Thyroid gland (tissue), 4 donors: ENCODE measurements around the gene HOXA2. TPM values are rescaled to one million over a fixed set of nuclear protein-coding genes. Genes with fewer than 3 reads are reported as not detected.

Experiments used
- DNase-seq, 2 donors: peaks; one replicate each; pipeline ENCODE4 v3.0.0-alpha.2; 2019
- H3K27ac ChIP-seq, 3 donors: fragments of 200-600 bp; sonication (generic); 1 replicate in 2 of 3; 2 replicates in 1 of 3; pipeline ENCODE4 v1.5.1; 2016 to 2019; ENCODE audit warnings: mild to moderate bottlenecking in 1 of 3, moderate library complexity in 1 of 3
- H3K27me3 ChIP-seq: fragments of 200-600 bp; sonication (generic); one replicate; pipeline ENCODE4 v1.5.1; 2019
- H3K36me3 ChIP-seq, 2 donors: fragments of 200-600 bp; sonication (generic); one replicate each; pipeline ENCODE4 v1.5.1; 2016 to 2019
- H3K4me1 ChIP-seq, 2 donors: fragments of 200-600 bp; sonication (generic); one replicate each; pipeline ENCODE4 v1.5.1; 2017 to 2019
- H3K4me3 ChIP-seq, 3 donors: fragments of 200-600 bp; sonication (generic); replicated peaks in 1 of 3; 1 replicate in 2 of 3; 2 replicates in 1 of 3; pipeline ENCODE4 v1.5.1; 2016; ENCODE audit warnings: mild to moderate bottlenecking in 1 of 3
- H3K9me3 ChIP-seq: fragments of 200-600 bp; sonication (generic); one replicate; pipeline ENCODE4 v1.5.1; 2017
- CTCF ChIP-seq, 6 experiments: fragments of 200-600 bp in 3 of 6; fragments of 450-650 bp in 3 of 6; sonication (generic) in 3 of 6; IDR thresholded peaks; one replicate each; pipeline ENCODE4 v1.5.1; 2016 to 2019; ENCODE audit warnings: antibody characterized with exemption in 6 of 6, mild to moderate bottlenecking in 2 of 6, inconsistent platforms in 1 of 6, moderate library complexity in 1 of 6
- POLR2A ChIP-seq, 2 donors: fragments of 450-650 bp; IDR thresholded peaks; one replicate each; pipeline ENCODE4 v1.6.1; 2017; ENCODE audit warnings: antibody characterized with exemption in 2 of 2, mild to moderate bottlenecking in 2 of 2, moderate library complexity in 1 of 2
- WGBS, 2 donors: methylation state at CpG; one replicate each; pipeline ENCODE4 v1.1.5; 2017; 5-methylcytosine and 5-hydroxymethylcytosine counted together
- intact Hi-C: fragments of 100-400 bp; cut with DNase I; formaldehyde crosslinking; loops from one replicate; pipeline ENCODE4 v1.15.1; 2023
- total RNA-seq, 4 donors: library from RNA; depleted of rRNA; stranded (reverse); fragments of >200 nt; gene quantifications; one replicate each; pipeline ENCODE4 v1.2.3, GENCODE V29; 2016

HOXA2 gene
- total RNA-seq, 4 donors from 2014 or later = 0.73 to 2.7 (median 1.7) TPM

- intact Hi-C loops = no loop called here
- 3 to 15% methylated on average over 29 of the region's 29 CpGs for WGBS, 2 donors
- Histone ChIP-seq H3K4me3 (peak overlapping the region in 1 of 3 donors; percentile 14), H3K27ac (peak overlapping the region in 1 of 3 donors; percentile 55), H3K9me3 (no peaks in the 10 kb centered on the region), H3K36me3 (no peaks in the 10 kb centered on the region), H3K4me1 (peaks cover 11 to 17% of the 10 kb centered on the region in 2 donors), H3K27me3 (peaks cover 81% of the 10 kb centered on the region)
- no peak for DNase-seq
- no peak for TF ChIP-seq CTCF (IDR thresholded peaks at IDR 0.05)
- no peak for TF ChIP-seq POLR2A (IDR thresholded peaks at IDR 0.05)
Measured at GRCh38 chr7:27142580-27143022, 40.1 kb upstream of the HOXA2 start.

GRCh38 chr7:27141923-27142579 lies 39.6 kb upstream of the HOXA2 start:
- TF ChIP-seq CTCF (IDR thresholded peaks at IDR 0.05) (no peak), POLR2A (IDR thresholded peaks at IDR 0.05) (no peak)
- H3K27me3 ChIP-seq = peaks cover 78% of the 10 kb centered on the region
- WGBS, 2 donors = 20 to 24% methylated on average over 27 to 30 of the region's 30 CpGs
- H3K4me1 ChIP-seq = peaks cover 11 to 16% of the 10 kb centered on the region in 2 donors
- peak overlapping the region in 1 of 3 donors; percentile 14 for H3K4me3 ChIP-seq
- H3K27ac ChIP-seq = peak overlapping the region in 1 of 3 donors; percentile 55
- intact Hi-C loops = no loop called here
- DNase-seq = no peak
- H3K36me3 ChIP-seq = no peaks in the 10 kb centered on the region
- no peaks in the 10 kb centered on the region for H3K9me3 ChIP-seq

GRCh38 chr7:27141137-27141922 lies 38.8 kb upstream of the HOXA2 start:
- no peaks in the 10 kb centered on the region for H3K9me3 ChIP-seq
- whole genome bisulfite sequencing, 2 donors = 33 to 50% methylated on average over 18 of the region's 18 CpGs
- peaks cover 79% of the 10 kb centered on the region for H3K27me3 ChIP-seq
- intact Hi-C loops = no loop called here
- H3K36me3 ChIP-seq = no peaks in the 10 kb centered on the region
- DNase-seq = no peak
- no peak overlapping the region for H3K4me3 ChIP-seq
- H3K4me1 ChIP-seq = peaks cover 11 to 16% of the 10 kb centered on the region in 2 donors
- no peak for TF ChIP-seq POLR2A (IDR thresholded peaks at IDR 0.05)
- TF ChIP-seq CTCF (IDR thresholded peaks at IDR 0.05) = no peak
- H3K27ac ChIP-seq = no peak overlapping the region

GRCh38 chr7:27140126-27140857 lies 37.8 kb upstream of the HOXA2 start:
- intact Hi-C loops = no loop called here
- Histone ChIP-seq H3K4me1 (peaks cover 11 to 16% of the 10 kb centered on the region in 2 donors), H3K4me3 (no peak overlapping the region), H3K36me3 (no peaks in the 10 kb centered on the region), H3K9me3 (no peaks in the 10 kb centered on the region), H3K27ac (no peak overlapping the region), H3K27me3 (peaks cover 80% of the 10 kb centered on the region)
- no peak for TF ChIP-seq POLR2A (IDR thresholded peaks at IDR 0.05)
- 33 to 50% methylated on average over 15 of the region's 15 CpGs for whole genome bisulfite sequencing, 2 donors
- no peak for DNase-seq

- 34 to 36% methylated on average over 45 to 51 of the region's 53 CpGs for WGBS, 2 donors
- H3K4me3 ChIP-seq = no peak overlapping the region
- H3K4me1 ChIP-seq = peaks cover 11 to 16% of the 10 kb centered on the region in 2 donors
- intact Hi-C loops = no loop called here
- TF ChIP-seq CTCF (IDR thresholded peaks at IDR 0.05) (no peak), POLR2A (IDR thresholded peaks at IDR 0.05) (no peak)
- H3K36me3 ChIP-seq = no peaks in the 10 kb centered on the region
- H3K27me3 ChIP-seq = peaks cover 74% of the 10 kb centered on the region
- H3K9me3 ChIP-seq = no peaks in the 10 kb centered on the region
- DNase-seq = no peak
- no peak overlapping the region for H3K27ac ChIP-seq
Measured at GRCh38 chr7:27139334-27140125, 37.0 kb upstream of the HOXA2 start.
